IMR-90 (cell line): ENCODE measurements around the gene SOX2. TPM values are rescaled to one million over a fixed set of nuclear protein-coding genes. Genes with fewer than 3 reads are reported as not detected.

Source experiments
- ATAC-seq: fragments of 200-7000 bp; cut with Tn5 transposase; 2 replicates; pipeline ENCODE4 v1.9.1; 2020; ENCODE audit warnings: low read depth, mild to moderate bottlenecking, moderate library complexity
- BruUV-seq: library from RNA; stranded (reverse); fragments of 400-500 nt; replicated peaks from 2 replicates; lab custom pipeline; 2021; lab: Mats Ljungman, UMichigan
- CTCF ChIA-PET: fragments of 300-600 bp; formaldehyde crosslinking; extraction: SDS; loops from one replicate; lab custom pipeline; 2021; ENCODE audit warnings: antibody characterized with exemption; lab: Yijun Ruan, JAX
- POLR2A ChIA-PET: fragments of 300-600 bp; sonication (Branson Sonifier 250); formaldehyde crosslinking; loops from one replicate; lab custom pipeline; 2022; ENCODE audit warnings: antibody characterized with exemption; ENCODE audit not compliant: unreplicated experiment; lab: Charles Lee
- DNase-seq: peaks from one replicate; pipeline ENCODE4 v3.0.0; 2013
- H2AFZ ChIP-seq: replicated peaks from 2 replicates; pipeline ENCODE3; 2013; ENCODE audit warnings: low read length, mild to moderate bottlenecking; ENCODE audit not compliant: poor library complexity
- H2AK5ac ChIP-seq: 2 replicates; pipeline ENCODE4 v1.6.1; 2013; ENCODE audit warnings: low read depth, low read length, inconsistent platforms
- H2AK9ac ChIP-seq: replicated peaks from 2 replicates; pipeline ENCODE3; 2013; ENCODE audit warnings: mild to moderate bottlenecking, low read depth, low read length, moderate library complexity; ENCODE audit not compliant: poor library complexity
- H2BK120ac ChIP-seq: 2 replicates; pipeline ENCODE4 v1.6.1; 2013; ENCODE audit warnings: low read depth, low read length, inconsistent platforms
- H2BK15ac ChIP-seq: 3 replicates; pipeline ENCODE4 v1.6.1; 2013; ENCODE audit warnings: low read depth, low read length, inconsistent platforms
- H2BK20ac ChIP-seq: 2 replicates; pipeline ENCODE4 v1.6.1; 2013; ENCODE audit warnings: low read depth, mild to moderate bottlenecking, inconsistent platforms, low read length, moderate library complexity
- H2BK5ac ChIP-seq: 2 replicates; pipeline ENCODE4 v1.6.1; 2013; ENCODE audit warnings: mild to moderate bottlenecking, low read depth, low read length, inconsistent platforms; ENCODE audit not compliant: poor library complexity, severe bottlenecking
- H3K14ac ChIP-seq: replicated peaks from 2 replicates; pipeline ENCODE4 v1.6.1; 2013; ENCODE audit warnings: low read depth, low read length, inconsistent platforms
- H3K18ac ChIP-seq: 2 replicates; pipeline ENCODE4 v1.6.1; 2013; ENCODE audit warnings: low read depth, low read length, control low read depth
- H3K23ac ChIP-seq: 2 replicates; pipeline ENCODE4 v1.6.1; 2013; ENCODE audit warnings: low read depth, low read length, inconsistent platforms
- H3K27ac ChIP-seq: 2 replicates; pipeline ENCODE4 v1.5.1; 2013; ENCODE audit warnings: mild to moderate bottlenecking, control low read depth, low read length; ENCODE audit not compliant: insufficient read depth
- H3K27me3 ChIP-seq: 2 replicates; pipeline ENCODE4 v1.6.1; 2013; ENCODE audit warnings: low read length; ENCODE audit not compliant: control insufficient read depth, insufficient read depth
- H3K36me3 ChIP-seq: 2 replicates; pipeline ENCODE4 v1.6.1; 2013; ENCODE audit warnings: low read length, mixed read lengths; ENCODE audit not compliant: control insufficient read depth, insufficient read depth
- H3K4ac ChIP-seq: 2 replicates; pipeline ENCODE4 v1.6.1; 2013; ENCODE audit warnings: low read depth, low read length, inconsistent platforms
- H3K4me1 ChIP-seq: 2 replicates; pipeline ENCODE4 v1.6.1; 2013; ENCODE audit warnings: low read length, mixed read lengths; ENCODE audit not compliant: control insufficient read depth, insufficient read depth
- H3K4me2 ChIP-seq: 2 replicates; pipeline ENCODE4 v1.6.1; 2013; ENCODE audit warnings: low read depth, mild to moderate bottlenecking, control low read depth, low read length, moderate library complexity
- H3K4me3 ChIP-seq: 2 replicates; pipeline ENCODE4 v1.5.1; 2013; ENCODE audit warnings: low read depth, mild to moderate bottlenecking, control low read depth, low read length, moderate library complexity; ENCODE audit not compliant: insufficient read depth
- H3K56ac ChIP-seq: 2 replicates; pipeline ENCODE4 v1.6.1; 2013; ENCODE audit warnings: low read length, inconsistent platforms; ENCODE audit not compliant: insufficient read depth; ENCODE audit errors: extremely low read depth
- H3K79me1 ChIP-seq, 2 experiments: 2 replicates each; pipeline ENCODE4 v1.6.1; 2013; ENCODE audit warnings: low read length in 2 of 2, inconsistent platforms in 1 of 2, low read depth in 1 of 2
- H3K9ac ChIP-seq: 2 replicates; pipeline ENCODE4 v1.6.1; 2013; ENCODE audit warnings: low read depth, low read length, control low read depth
- H3K9me1 ChIP-seq: 2 replicates; pipeline ENCODE4 v1.6.1; 2013; ENCODE audit warnings: low read length, inconsistent platforms; ENCODE audit not compliant: insufficient read depth
- H3K9me3 ChIP-seq: 2 replicates; pipeline ENCODE4 v1.6.1; 2013; ENCODE audit warnings: low read length; ENCODE audit not compliant: control insufficient read depth, insufficient read depth
- H4K20me1 ChIP-seq: 2 replicates; pipeline ENCODE4 v1.6.1; 2013; ENCODE audit warnings: low read length, inconsistent platforms; ENCODE audit not compliant: insufficient read depth
- H4K5ac ChIP-seq: 2 replicates; pipeline ENCODE4 v1.6.1; 2013; ENCODE audit warnings: mild to moderate bottlenecking, low read depth, low read length, control low read depth
- H4K8ac ChIP-seq, 2 experiments: 2 replicates each; pipeline ENCODE4 v1.6.1; 2013; ENCODE audit warnings: low read depth in 2 of 2, low read length in 2 of 2, control low read depth in 1 of 2, inconsistent platforms in 1 of 2
- H4K91ac ChIP-seq: 2 replicates; pipeline ENCODE4 v1.6.1; 2013; ENCODE audit warnings: low read depth, low read length, inconsistent platforms; ENCODE audit not compliant: insufficient read depth
- BHLHE40 ChIP-seq: fragments of 150-350 bp; IDR thresholded peaks from 2 replicates; pipeline ENCODE4 v1.6.1; 2016; ENCODE audit warnings: mild to moderate bottlenecking, low read depth, low read length
- ELK1 ChIP-seq: fragments of 150-350 bp; IDR thresholded peaks from 2 replicates; pipeline ENCODE4 v1.6.1; 2016; ENCODE audit warnings: low read depth, mild to moderate bottlenecking, low read length, moderate library complexity, borderline replicate concordance
- FOS ChIP-seq: fragments of 150-350 bp; IDR thresholded peaks from 2 replicates; pipeline ENCODE4 v1.6.1; 2016; ENCODE audit warnings: low read depth, low read length
- MAZ ChIP-seq: IDR thresholded peaks from 2 replicates; pipeline ENCODE4 v1.6.1; 2012; ENCODE audit warnings: low read depth, mild to moderate bottlenecking, low read length, improper control_type of control experiment, moderate library complexity, borderline replicate concordance
- MXI1 ChIP-seq: IDR thresholded peaks from 2 replicates; pipeline ENCODE4 v1.6.1; 2012; ENCODE audit warnings: low read depth, mild to moderate bottlenecking, low read length, moderate library complexity, borderline replicate concordance
- POLR2A ChIP-seq: IDR thresholded peaks from 2 replicates; pipeline ENCODE4 v1.6.1; 2012; ENCODE audit warnings: mild to moderate bottlenecking, low read depth, low read length
- RAD21 ChIP-seq: IDR thresholded peaks from 2 replicates; pipeline ENCODE4 v1.6.1; 2012; ENCODE audit warnings: low read length, improper control_type of control experiment
- RCOR1 ChIP-seq: IDR thresholded peaks from 2 replicates; pipeline ENCODE4 v1.6.1; 2012; ENCODE audit warnings: mild to moderate bottlenecking, low read length, improper control_type of control experiment; ENCODE audit not compliant: insufficient replicate concordance
- RFX5 ChIP-seq: IDR thresholded peaks from 2 replicates; pipeline ENCODE4 v1.8.0; 2012; ENCODE audit warnings: low read depth, mild to moderate bottlenecking, low read length, moderate library complexity
- WGBS, 2 experiments: methylation state at CpG; one replicate each; pipeline versions ENCODE4 v1.1.5 to v1.1.7; 2013; ENCODE audit warnings: missing lambda C conversion rate in 2 of 2; ENCODE audit not compliant: insufficient read length in 1 of 2; ENCODE audit errors: extremely low coverage in 2 of 2; 5-methylcytosine and 5-hydroxymethylcytosine counted together
- dilution Hi-C: fragments of 300-500 bp; cut with HindIII; formaldehyde crosslinking; loops from one replicate; pipeline ENCODE4 v1.14.3; 2018; ENCODE audit warnings: low sequenced_read_pairs; ENCODE audit not compliant: unreplicated experiment
- in situ Hi-C: fragments of 300-500 bp; cut with MboI; formaldehyde crosslinking; loops from 3 replicates; pipeline ENCODE4 v1.14.3; 2019; ENCODE audit warnings: low sequenced_read_pairs, inconsistent platforms, mixed read lengths
- intact Hi-C: fragments of 100-400 bp; cut with micrococcal nuclease; formaldehyde crosslinking; loops from 2 replicates; pipeline ENCODE4 v1.10.0; 2022
- polyA plus RNA-seq, 3 experiments: library from polyadenylated mRNA; depleted of rRNA; stranded (reverse); fragments of >200 nt; gene quantifications; 2 replicates each; pipeline ENCODE4 v1.2.3, GENCODE V29; 2012; ENCODE audit warnings: low replicate concordance in 1 of 3
- total RNA-seq: library from RNA; depleted of rRNA; stranded (reverse); fragments of >200 nt; gene quantifications from 2 replicates; pipeline ENCODE4 v1.2.3, GENCODE V29; 2012
- TF ChIP-seq, protein P1 (sequence below): fragments of 150-350 bp; IDR thresholded peaks from 2 replicates; pipeline ENCODE4 v1.6.1; 2017; ENCODE audit warnings: mild to moderate bottlenecking, antibody characterized with exemption, low read length, low read depth

Gene SOX2
- total and polyA plus RNA-seq, 2 of the 4 experiments (the other 2 are of a cell fraction) = not detected

- ATAC-seq = no peak
These were observed 18.4 kb upstream of the SOX2 start for GRCh38 chr3:181693280-181693679.

More at GRCh38 chr3:181693280-181693679, 18.4 kb upstream of the SOX2 start:
- Histone ChIP-seq H4K5ac (no peak overlapping the region), H3K27me3 (peaks cover 22% of the 10 kb centered on the region), H2BK15ac (no peak overlapping the region), H2BK120ac (no peak overlapping the region), H3K4me3 (no peak overlapping the region), H3K27ac (no peak overlapping the region), H4K20me1 (no peaks in the 10 kb centered on the region), H3K4me2 (no peak overlapping the region), H3K56ac (no peak overlapping the region), H3K9me3 (no peaks in the 10 kb centered on the region; the same call in 1 of the 2 replicates), H2BK5ac (no peak overlapping the region), H3K4ac (no peak overlapping the region), H2AK9ac (no peak overlapping the region), H3K4me1 (no peaks in the 10 kb centered on the region), H4K8ac (no peak overlapping the region), H3K79me1 (no peaks in the 10 kb centered on the region), H3K14ac (no peak overlapping the region), H2BK20ac (no peak overlapping the region), H3K18ac (no peak overlapping the region), H3K9ac (no peak overlapping the region), H3K36me3 (no peaks in the 10 kb centered on the region), H2AK5ac (no peak overlapping the region), H3K23ac (no peak overlapping the region), H2AFZ (no peak overlapping the region), H4K91ac (no peak overlapping the region), H3K9me1 (no peaks in the 10 kb centered on the region)
- ChIA-PET CTCF (no interaction called here), POLR2A (no interaction called here)
- intact Hi-C loops = no loop called here
- WGBS, 2 experiments = no CpG with 5 or more reads among the region's 1 CpG
- no peak for TF ChIP-seq FOS
- no peak for TF ChIP-seq POLR2A
- no peak for TF ChIP-seq RFX5
- no peak for TF ChIP-seq MXI1
- no peak for TF ChIP-seq ELK1
- no peak for TF ChIP-seq RAD21
- TF ChIP-seq RCOR1 = no peak
- no peak for TF ChIP-seq MAZ
- TF ChIP-seq, protein P1, sequence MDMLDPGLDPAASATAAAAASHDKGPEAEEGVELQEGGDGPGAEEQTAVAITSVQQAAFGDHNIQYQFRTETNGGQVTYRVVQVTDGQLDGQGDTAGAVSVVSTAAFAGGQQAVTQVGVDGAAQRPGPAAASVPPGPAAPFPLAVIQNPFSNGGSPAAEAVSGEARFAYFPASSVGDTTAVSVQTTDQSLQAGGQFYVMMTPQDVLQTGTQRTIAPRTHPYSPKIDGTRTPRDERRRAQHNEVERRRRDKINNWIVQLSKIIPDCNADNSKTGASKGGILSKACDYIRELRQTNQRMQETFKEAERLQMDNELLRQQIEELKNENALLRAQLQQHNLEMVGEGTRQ = no peak
- no peak for TF ChIP-seq BHLHE40
- BruUV-seq = no TSS peak
- DNase-seq = no peak
- in situ Hi-C loops = loop anchor here (25.0 kb wide), 1 partner anchor 481 kb away; no protein-coding TSS in a partner anchor
- dilution Hi-C loops = no loop called here
